Fibroblast of skin of right quadriceps (primary cell): Measurements from ENCODE around the gene EFTUD2.
"Not testable (repeated sequence)": the region's sequence is repeated elsewhere in the genome, so short reads cannot be mapped to it uniquely, and the experiment has no call there.

Source experiments
- DNase-seq: peaks from one replicate; pipeline ENCODE4 v3.0.0-alpha.2; 2013

The EFTUD2 gene

GRCh38 chr17:44899074-44899782, at the start of gene EFTUD2:
Gene EFTUD2, minus strand, starts transcription at chr17:44899445. Its CDS starts 4,924 bp downstream, at chr17:44894521.
- peak; percentile 88 for DNase-seq

GRCh38 chr17:44948315-44948795, 49.1 kb upstream of the EFTUD2 start:
- DNase-seq = no peak

- peak; percentile 95 for DNase-seq
These were observed 48.4 kb upstream of the EFTUD2 start, which contains the start of gene KIF18B for GRCh38 chr17:44947461-44948314. Gene KIF18B, minus strand, starts transcription at chr17:44947773. Its CDS starts 11,429 bp downstream, at chr17:44936344.

GRCh38 chr17:44945652-44946051, 46.4 kb upstream of the EFTUD2 start:
- not testable (repeated sequence) for DNase-seq

- DNase-seq = no peak
These were observed 43.2 kb upstream of the EFTUD2 start for GRCh38 chr17:44942456-44942855.

- DNase-seq = no peak
These were observed 42.6 kb upstream of the EFTUD2 start for GRCh38 chr17:44941712-44942331.

GRCh38 chr17:44940768-44941167, 41.5 kb upstream of the EFTUD2 start:
- DNase-seq = no peak

- peak; percentile 74 for DNase-seq
These were observed 41.1 kb upstream of the EFTUD2 start for GRCh38 chr17:44940317-44940716.

GRCh38 chr17:44935116-44935515, 35.9 kb upstream of the EFTUD2 start:
- DNase-seq = no peak

- no peak for DNase-seq
These were observed 35.5 kb upstream of the EFTUD2 start for GRCh38 chr17:44934745-44935105.

- DNase-seq = no peak
These were observed 34.8 kb upstream of the EFTUD2 start for GRCh38 chr17:44933824-44934744.

GRCh38 chr17:44932787-44933097, 33.5 kb upstream of the EFTUD2 start:
- no peak for DNase-seq

- no peak for DNase-seq
These were observed 33.0 kb upstream of the EFTUD2 start for GRCh38 chr17:44932096-44932786.

- no peak for DNase-seq
These were observed 32.1 kb upstream of the EFTUD2 start for GRCh38 chr17:44931376-44931775.

- no peak for DNase-seq
These were observed 31.4 kb upstream of the EFTUD2 start for GRCh38 chr17:44930667-44931066.

- no peak for DNase-seq
These were observed 29.9 kb upstream of the EFTUD2 start for GRCh38 chr17:44928950-44929720.

- DNase-seq = no peak
These were observed 28.9 kb upstream of the EFTUD2 start for GRCh38 chr17:44928136-44928535.

GRCh38 chr17:44927696-44928095, 28.5 kb upstream of the EFTUD2 start:
- no peak for DNase-seq

GRCh38 chr17:44926821-44927525, 27.7 kb upstream of the EFTUD2 start:
- no peak for DNase-seq
